ENCODE data around the gene PLOD1.
A peak's percentile ranks its signal among the peaks of the same experiment; 100 is the strongest.

PLOD1 gene

GRCh38 chr1:11978301-11978700 lies 43.8 kb downstream of the PLOD1 start:
- DNase-seq (ENCODE audit: low read depth in 2 of 2, low spot score in 1 of 2): no peak

- no peak for DNase-seq (ENCODE audit: low read depth in 2 of 2, low spot score in 1 of 2)
These were observed 44.7 kb downstream of the PLOD1 start for GRCh38 chr1:11979028-11979850.

GRCh38 chr1:11979851-11980675 lies 45.5 kb downstream of the PLOD1 start, which contains the start of gene MFN2:
MFN2 (plus strand) TSS chr1:11980444; CDS start chr1:11989169, 8,725 bp downstream.
- DNase-seq (ENCODE audit: low read depth in 2 of 2, low spot score in 1 of 2): peak; percentile 73 to 88

GRCh38 chr1:11980676-11980972 lies 46.1 kb downstream of the PLOD1 start:
- peak in 1 of 2 donors; percentile 5 for DNase-seq (ENCODE audit: low read depth in 2 of 2, low spot score in 1 of 2)

DNA sequence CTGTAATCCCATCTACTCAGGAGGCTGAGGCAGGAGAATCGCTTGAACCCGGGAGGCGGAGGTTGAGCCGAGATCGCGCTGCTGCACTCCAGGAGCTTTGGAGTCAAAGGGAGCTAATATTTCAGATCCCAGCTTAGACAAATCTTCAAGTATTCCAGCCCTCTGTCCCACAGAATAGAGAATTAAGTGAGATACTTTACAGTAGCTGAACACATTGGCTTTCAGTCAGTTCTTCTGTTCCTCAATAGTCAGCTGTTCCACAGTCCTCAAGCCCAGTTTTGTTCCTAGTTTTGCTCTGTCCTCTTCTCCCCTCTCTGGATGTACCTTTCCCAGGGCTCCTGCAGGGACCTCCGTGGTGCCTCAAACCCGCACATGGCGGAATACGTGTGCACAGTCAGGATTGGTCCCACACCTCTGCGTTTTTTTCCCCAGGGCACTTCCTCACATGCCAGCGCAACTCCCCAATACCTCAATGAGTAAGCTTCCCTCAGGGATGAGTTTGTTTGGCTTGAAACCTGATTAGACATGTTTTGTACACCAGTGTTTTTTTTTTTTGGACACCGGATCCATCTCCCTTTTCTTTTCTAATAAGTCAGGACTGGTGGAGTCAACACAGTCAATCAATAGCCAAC lies 47.0 kb downstream of the PLOD1 start:
- DNase-seq (ENCODE audit: low read depth in 2 of 2, low spot score in 1 of 2): no peak

- DNase-seq (ENCODE audit: low read depth in 2 of 2, low spot score in 1 of 2): no peak
These were observed 47.5 kb downstream of the PLOD1 start for GRCh38 chr1:11982010-11982392.

DNA sequence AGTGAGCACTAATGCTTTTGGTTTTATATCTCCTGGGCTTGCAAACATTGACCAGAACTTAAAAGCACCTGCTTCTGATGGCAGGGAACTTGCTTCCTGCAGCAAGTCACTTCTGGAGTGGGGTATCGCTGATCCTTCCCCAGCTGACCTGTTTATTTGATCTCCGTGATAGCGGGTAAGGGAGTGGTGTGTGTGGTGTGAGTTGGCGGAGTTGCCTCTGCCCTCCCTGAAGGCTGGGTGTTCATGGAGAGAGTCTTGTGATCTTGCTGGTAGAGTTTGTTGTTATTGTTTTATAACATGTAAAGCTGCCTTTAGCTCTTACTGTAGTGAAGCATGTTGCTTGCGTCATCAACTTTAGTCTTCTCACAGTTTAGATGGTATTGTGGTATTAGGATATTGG lies 49.6 kb downstream of the PLOD1 start:
- no peak for DNase-seq (ENCODE audit: low read depth in 2 of 2, low spot score in 1 of 2)

GRCh38 chr1:11984576-11984975 lies 50.1 kb downstream of the PLOD1 start:
- DNase-seq (ENCODE audit: low read depth in 2 of 2, low spot score in 1 of 2): no peak

DNA sequence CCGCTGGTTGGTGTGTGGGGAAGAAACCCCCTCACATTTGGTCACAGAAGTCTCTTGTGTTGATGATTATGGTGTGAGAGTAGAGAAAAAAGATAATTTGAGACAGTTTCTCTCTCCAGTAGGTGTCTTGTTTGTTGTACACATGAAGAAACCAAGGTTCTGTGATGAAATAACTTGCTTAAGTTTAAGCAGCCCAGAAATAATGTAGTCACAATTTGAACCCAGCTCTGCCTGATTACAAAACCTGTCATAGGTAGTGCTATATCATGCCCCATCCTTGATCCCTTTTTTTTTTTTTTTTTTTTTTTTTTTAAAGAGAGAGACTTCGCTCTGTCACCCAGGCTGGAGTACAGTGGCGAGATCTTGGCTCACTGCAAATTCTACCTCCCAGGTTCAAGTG lies 50.7 kb downstream of the PLOD1 start:
- DNase-seq (ENCODE audit: low read depth in 2 of 2, low spot score in 1 of 2): no peak

DNA sequence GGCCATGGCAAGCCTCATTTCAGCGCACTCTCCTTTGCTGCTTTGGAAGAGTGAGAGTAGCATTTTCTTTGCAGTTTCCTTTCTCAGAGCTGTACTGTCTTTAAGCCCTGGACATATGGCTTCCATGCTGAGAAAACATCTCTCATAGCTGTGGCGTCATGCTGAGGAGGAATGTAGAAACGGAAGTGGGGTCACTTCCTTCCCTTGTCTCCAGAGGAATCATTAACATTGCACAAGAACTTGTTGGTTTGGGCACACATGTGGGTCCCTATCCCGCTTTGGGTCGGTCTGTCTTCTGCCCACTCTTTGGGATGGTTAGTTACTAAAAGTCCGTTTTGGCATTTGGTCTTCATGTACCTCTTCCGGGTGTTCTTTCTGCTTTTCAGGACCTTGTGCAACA lies 51.3 kb downstream of the PLOD1 start:
- DNase-seq (ENCODE audit: low read depth in 2 of 2, low spot score in 1 of 2): no peak

GRCh38 chr1:11989669-11990068 lies 55.2 kb downstream of the PLOD1 start:
- no peak for DNase-seq (ENCODE audit: low read depth in 2 of 2, low spot score in 1 of 2)

- no peak for DNase-seq (ENCODE audit: low read depth in 2 of 2, low spot score in 1 of 2)
These were observed 56.0 kb downstream of the PLOD1 start for GRCh38 chr1:11990303-11991032.

- no peak for DNase-seq (ENCODE audit: low read depth in 2 of 2, low spot score in 1 of 2)
These were observed 57.6 kb downstream of the PLOD1 start for GRCh38 chr1:11991969-11992676.

DNA sequence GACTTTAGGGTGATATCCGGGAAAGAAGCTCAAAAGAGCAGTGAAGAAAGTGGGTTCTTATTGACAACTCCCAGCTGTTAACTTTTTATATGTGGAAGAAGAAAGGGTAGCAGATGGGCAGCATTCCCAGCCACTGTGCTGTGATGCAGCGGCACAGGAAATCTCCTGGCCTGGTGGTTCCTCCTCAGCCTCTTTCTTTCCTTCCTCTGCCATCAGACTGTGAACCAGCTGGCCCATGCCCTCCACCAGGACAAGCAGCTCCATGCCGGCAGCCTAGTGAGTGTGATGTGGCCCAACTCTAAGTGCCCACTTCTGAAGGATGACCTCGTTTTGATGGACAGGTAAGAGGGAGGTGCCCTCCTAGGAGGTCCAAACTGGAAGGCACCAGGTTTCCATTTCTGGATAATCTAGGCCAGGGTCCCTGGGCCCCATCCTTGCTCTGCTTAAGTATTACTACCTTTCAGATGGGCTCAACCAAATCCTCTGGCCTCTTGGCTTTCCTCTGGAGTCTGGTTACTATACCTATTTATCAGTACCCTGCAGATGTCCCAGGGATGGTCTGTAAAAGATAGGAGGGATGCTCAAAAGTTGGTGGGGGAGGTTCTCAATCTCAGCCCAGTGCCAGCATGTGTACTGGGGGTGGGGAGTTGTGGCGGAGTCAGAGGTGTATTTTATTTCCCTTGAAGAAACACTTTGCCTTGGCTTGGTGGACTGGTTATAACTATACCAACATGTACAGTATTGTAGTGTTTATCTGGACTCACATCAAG lies 62.7 kb downstream of the PLOD1 start:
- no peak for DNase-seq (ENCODE audit: low read depth in 2 of 2, low spot score in 1 of 2)

DNA sequence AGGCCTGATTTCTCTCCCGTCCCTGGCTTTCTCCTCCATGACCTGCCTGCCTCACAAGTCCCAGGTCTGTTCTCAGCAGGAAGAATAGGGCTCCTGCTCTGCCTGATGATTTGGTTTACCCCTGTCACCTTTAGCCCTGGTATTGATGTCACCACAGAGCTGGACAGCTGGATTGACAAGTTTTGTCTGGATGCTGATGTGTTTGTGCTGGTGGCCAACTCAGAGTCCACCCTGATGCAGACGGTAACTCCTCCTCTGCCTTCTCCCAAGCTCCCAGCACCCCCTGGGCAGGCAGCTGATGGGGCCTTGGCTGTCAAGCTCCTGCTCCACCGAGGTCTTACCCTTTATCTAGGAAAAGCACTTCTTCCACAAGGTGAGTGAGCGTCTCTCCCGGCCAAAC lies 64.1 kb downstream of the PLOD1 start:
- no peak for DNase-seq (ENCODE audit: low read depth in 2 of 2, low spot score in 1 of 2)

DNA sequence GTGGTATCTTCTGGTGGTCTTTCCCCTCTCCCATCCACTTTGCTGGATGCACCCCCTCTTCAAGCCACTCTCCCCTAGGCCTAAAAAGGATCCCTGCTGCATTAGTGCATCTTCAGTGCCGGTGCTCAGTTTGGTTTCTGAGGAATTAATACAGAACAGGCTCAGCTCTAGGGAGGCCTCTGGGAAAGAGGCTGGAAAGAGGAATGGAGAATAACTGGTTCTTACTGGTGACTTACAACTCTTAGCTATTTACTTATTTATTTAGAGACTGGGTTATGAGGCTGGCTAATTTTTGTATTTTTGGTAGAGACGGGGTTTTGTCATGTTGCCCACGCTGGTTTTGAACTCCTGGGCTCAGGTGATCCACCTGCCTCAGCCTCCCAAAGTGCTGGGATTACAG lies 64.7 kb downstream of the PLOD1 start:
- no peak for DNase-seq (ENCODE audit: low read depth in 2 of 2, low spot score in 1 of 2)

DNA sequence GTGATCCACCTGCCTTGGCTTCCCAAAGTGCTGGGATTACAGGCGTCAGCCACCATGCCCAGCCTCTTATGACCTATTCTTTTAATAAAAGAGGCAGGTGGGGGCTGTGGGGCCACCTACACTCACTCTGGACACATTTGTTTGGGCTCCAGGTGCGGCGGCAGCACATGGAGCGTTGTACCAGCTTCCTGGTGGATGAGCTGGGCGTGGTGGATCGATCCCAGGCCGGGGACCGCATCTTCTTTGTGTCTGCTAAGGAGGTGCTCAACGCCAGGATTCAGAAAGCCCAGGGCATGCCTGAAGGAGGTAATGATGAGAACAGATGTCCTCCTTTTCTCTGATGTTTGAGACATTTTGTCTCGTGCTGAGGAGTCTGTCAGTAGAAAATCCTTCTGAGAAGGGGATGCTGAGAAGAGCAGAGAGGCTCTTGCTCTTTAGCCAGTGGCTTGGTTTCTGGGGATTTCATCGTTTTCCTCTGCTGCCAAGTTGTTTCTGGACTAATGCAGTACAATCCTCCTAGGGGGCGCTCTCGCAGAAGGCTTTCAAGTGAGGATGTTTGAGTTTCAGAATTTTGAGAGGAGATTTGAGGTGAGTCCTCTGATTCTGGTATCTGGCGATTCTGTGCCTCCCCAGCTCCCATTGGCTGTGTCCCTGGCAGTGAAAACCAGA lies 66.9 kb downstream of the PLOD1 start:
- no peak for DNase-seq (ENCODE audit: low read depth in 2 of 2, low spot score in 1 of 2)

GRCh38 chr1:12001996-12002493 lies 67.5 kb downstream of the PLOD1 start:
- DNase-seq (ENCODE audit: low read depth in 2 of 2, low spot score in 1 of 2): no peak

GRCh38 chr1:12003762-12004161 lies 69.2 kb downstream of the PLOD1 start:
- DNase-seq (ENCODE audit: low read depth in 2 of 2, low spot score in 1 of 2): no peak

Measured in stimulated activated CD8-positive, alpha-beta memory T cell treated with anti-CD3 and anti-CD28 coated beads, Interleukin-4, amount 100 ng/mL, for 4 hours (primary cell).